GM10266 (cell line): ENCODE results near the gene KRR1.
A peak's percentile ranks its signal among the peaks of the same experiment; 100 is the strongest.

Experiments used
- DNase-seq: peaks from one replicate; pipeline ENCODE4 v3.0.0; 2012; ENCODE audit errors: extremely low spot score
- CTCF ChIP-seq: IDR thresholded peaks from 2 replicates; pipeline ENCODE4 v1.5.1; 2012; ENCODE audit warnings: mild to moderate bottlenecking, low read depth; ENCODE audit not compliant: control insufficient read depth, insufficient read depth; ENCODE audit errors: missing control alignments

The KRR1 gene

DNA sequence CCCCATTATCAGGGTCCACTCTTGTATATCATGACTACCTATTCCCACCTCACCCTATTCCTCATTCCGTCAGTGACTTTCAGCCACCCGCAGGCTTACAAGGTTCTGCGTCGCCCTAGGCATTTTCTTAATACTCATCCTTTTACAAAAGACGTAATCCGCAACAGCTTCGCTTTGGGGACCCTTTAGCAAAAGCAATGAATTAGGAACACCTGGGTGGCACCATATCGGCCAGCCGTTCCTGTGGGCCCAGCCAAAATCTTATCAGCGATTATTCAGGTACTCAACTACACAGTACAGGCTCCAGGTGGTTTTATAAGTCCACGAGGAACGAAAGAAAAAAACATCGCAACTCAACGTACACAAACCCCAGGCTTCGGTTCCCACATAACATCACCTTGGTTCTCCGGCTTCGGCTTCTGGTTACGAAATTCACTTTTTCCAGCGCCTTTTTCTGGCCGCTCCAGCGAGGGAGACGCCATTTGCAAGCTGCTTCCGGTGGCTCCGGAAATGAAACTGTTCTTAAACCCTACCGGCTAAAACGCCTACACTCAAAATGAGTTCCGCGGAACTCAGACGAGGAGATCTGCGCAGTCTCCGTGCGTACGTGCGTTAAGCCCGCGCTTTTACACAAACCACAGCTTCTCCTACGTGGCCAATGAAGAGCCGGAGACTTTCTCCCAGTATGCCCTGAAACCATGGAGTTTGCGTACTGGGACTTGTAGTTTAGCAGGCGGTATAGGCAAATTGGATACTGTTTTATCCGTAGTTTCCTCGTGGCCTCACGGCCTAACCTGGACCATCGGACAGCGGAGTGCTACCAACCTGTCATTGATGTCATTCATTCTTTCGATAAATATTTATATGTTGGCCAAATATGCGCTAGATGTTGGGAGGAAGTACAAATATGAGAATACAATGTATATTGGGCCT lies at the start of gene KRR1:
KRR1 (minus strand) TSS at position 494 of the 933 bp plus-strand sequence; CDS start at position 482, 12 bp downstream.
- no peak for TF ChIP-seq CTCF
- DNase-seq: peak; percentile 77

DNA sequence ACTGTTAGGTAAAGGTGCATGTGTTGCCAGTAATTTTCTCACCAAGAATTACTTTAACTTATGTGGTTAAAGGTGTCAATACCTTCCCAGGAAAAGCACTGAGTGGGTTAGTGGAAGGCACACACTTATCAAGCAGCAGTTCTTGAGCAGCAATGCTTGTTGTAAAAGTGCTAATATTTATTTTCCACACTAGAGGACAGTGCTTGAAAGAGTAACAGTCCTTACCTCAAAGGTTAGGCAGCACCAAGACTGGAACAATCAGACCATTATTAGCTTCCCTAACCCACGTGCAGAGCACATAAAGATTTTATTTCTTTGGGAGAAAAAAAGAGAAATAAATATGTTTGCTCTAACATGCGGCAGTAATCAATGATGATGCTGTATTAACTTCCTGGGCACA lies 48.8 kb upstream of the KRR1 start:
- DNase-seq: peak; percentile 16
- peak; percentile 47 for TF ChIP-seq CTCF

DNA sequence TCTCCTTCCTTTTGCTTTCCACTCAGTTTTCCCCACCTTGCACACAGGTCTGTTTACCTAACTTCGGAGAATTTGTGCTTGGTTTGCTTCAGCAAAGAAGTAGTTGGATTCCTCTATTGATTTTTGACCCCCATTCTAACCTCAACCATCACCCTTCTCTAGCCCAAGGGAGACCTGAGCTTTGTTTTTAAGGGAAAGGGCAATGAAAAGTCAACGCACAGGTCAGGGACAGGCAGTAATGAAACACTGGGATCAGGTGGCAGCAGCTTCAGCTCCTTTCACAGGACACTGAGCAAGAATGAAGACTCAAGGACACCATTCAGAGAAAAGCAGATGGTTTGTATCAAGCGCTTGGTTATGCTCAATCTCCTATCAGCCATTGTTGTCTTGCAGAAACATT lies 46.9 kb upstream of the KRR1 start:
- DNase-seq: no peak
- no peak for TF ChIP-seq CTCF

- DNase-seq: no peak
Measured at GRCh38 chr12:75556311-75556899, 45.0 kb upstream of the KRR1 start.

DNA sequence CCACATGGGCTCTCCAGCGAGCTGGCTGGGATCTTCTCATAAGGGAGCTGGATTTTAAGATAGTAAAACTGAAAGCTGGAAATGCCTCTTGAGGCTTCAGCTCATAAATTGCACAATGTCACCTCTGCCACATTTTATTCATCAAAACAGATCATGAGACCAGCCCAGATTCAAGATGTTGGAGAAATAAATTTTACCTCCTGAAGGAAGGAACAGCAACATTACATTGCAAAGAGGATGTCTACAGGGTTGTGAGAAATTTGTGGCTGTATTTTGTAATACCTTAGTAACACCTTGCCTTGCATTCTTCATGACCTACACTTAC lies 43.1 kb upstream of the KRR1 start:
- no peak for TF ChIP-seq CTCF

More at GRCh38 chr12:75556311-75556899, 45.0 kb upstream of the KRR1 start:
- no peak for TF ChIP-seq CTCF

GRCh38 chr12:75553836-75554555 lies 42.6 kb upstream of the KRR1 start:
- no peak for TF ChIP-seq CTCF
- no peak for DNase-seq

More for the DNA sequence above, 43.1 kb upstream of the KRR1 start:
- DNase-seq: no peak
